Spleen (tissue), 11 donors: ENCODE data around the gene CD47. TPM values are rescaled to one million over a fixed set of nuclear protein-coding genes. Genes with fewer than 3 reads are reported as not detected.
A peak's percentile ranks its signal among the peaks of the same experiment; 100 is the strongest.

ENCODE experiments used
- DNase-seq: peaks from one replicate; pipeline ENCODE4 v3.0.0-alpha.2; 2020
- H3K27ac ChIP-seq, 8 donors: fragments of 200-600 bp; sonication (generic) in 7 of 8; 1 replicate in 4 of 8; 2 replicates in 4 of 8; pipeline versions ENCODE4 v1.5.0 to v1.8.0; 2016 to 2021; ENCODE audit warnings: inconsistent platforms in 4 of 8, mild to moderate bottlenecking in 4 of 8, moderate library complexity in 1 of 8
- H3K27me3 ChIP-seq, 7 donors: fragments of 200-600 bp; sonication (generic) in 6 of 7; replicated peaks in 1 of 7; 1 replicate in 4 of 7; 2 replicates in 3 of 7; pipeline versions ENCODE4 v1.5.0 to v1.8.0; 2016 to 2021; ENCODE audit warnings: inconsistent platforms in 3 of 7, mild to moderate bottlenecking in 1 of 7
- H3K36me3 ChIP-seq, 6 donors: fragments of 200-600 bp; sonication (generic) in 5 of 6; 1 replicate in 4 of 6; 2 replicates in 2 of 6; pipeline versions ENCODE4 v1.5.0 to v1.8.0; 2016 to 2021; ENCODE audit warnings: inconsistent platforms in 2 of 6
- H3K4me1 ChIP-seq, 6 donors: fragments of 200-600 bp; sonication (generic) in 5 of 6; 1 replicate in 3 of 6; 2 replicates in 3 of 6; pipeline versions ENCODE4 v1.5.0 to v1.8.0; 2016 to 2021; ENCODE audit warnings: inconsistent platforms in 3 of 6
- H3K4me3 ChIP-seq, 8 donors: fragments of 200-600 bp; sonication (generic) in 7 of 8; 1 replicate in 4 of 8; 2 replicates in 4 of 8; pipeline versions ENCODE4 v1.5.0 to v1.8.0; 2016 to 2021; ENCODE audit warnings: inconsistent platforms in 4 of 8, mild to moderate bottlenecking in 4 of 8, moderate library complexity in 2 of 8
- H3K9me3 ChIP-seq, 8 donors: fragments of 200-600 bp; sonication (generic) in 7 of 8; 1 replicate in 4 of 8; 2 replicates in 4 of 8; pipeline versions ENCODE4 v1.5.0 to v1.8.0; 2016 to 2021; ENCODE audit warnings: inconsistent platforms in 4 of 8
- CTCF ChIP-seq, 11 experiments: fragments of 200-600 bp in 7 of 11; fragments of 450-650 bp in 4 of 11; sonication (generic) in 4 of 11; IDR thresholded peaks in 8 of 11; conservative IDR thresholded peaks in 3 of 11; 1 replicate in 7 of 11; 2 replicates in 4 of 11; pipeline versions ENCODE4 v1.4.0 to v1.8.0; 2016 to 2021; ENCODE audit warnings: antibody characterized with exemption in 11 of 11, inconsistent platforms in 4 of 11, mild to moderate bottlenecking in 1 of 11
- POLR2A ChIP-seq, 3 donors: fragments of 450-650 bp; IDR thresholded peaks; one replicate each; pipeline ENCODE4 v1.5.1; 2017; ENCODE audit warnings: antibody characterized with exemption in 3 of 3, mild to moderate bottlenecking in 1 of 3
- POLR2AphosphoS5 ChIP-seq, 3 donors: sonication (generic); formaldehyde crosslinking; IDR thresholded peaks; one replicate each; pipeline ENCODE4 v1.5.1; 2017; ENCODE audit warnings: antibody characterized with exemption in 3 of 3
- WGBS, 5 donors: extraction: QIAGEN DNeasy Blood & Tissue Kit in 3 of 5; methylation state at CpG; one replicate each; pipeline versions ENCODE4 v1.1.5 to v1.1.7; 2013 to 2018; 5-methylcytosine and 5-hydroxymethylcytosine counted together
- intact Hi-C: fragments of 100-400 bp; cut with DNase I; formaldehyde crosslinking; loops from one replicate; pipeline ENCODE4 v1.15.0; 2023; ENCODE audit warnings: low total_unique reads
- polyA plus RNA-seq, 3 donors: library from polyadenylated mRNA; stranded (reverse); fragments of 200-250 nt; gene quantifications; one replicate each; pipeline ENCODE4 v1.2.1, GENCODE V29; 2013
- total RNA-seq, 7 donors: library from RNA; depleted of rRNA in 3 of 7; stranded (reverse); fragments of >200 nt in 3 of 7; fragmentation: NEBNext Ultra II Directional in 4 of 7; extraction: Animal tissue kit (Norgen Biotek cat#: 25700) in 4 of 7; gene quantifications; one replicate each; pipeline versions ENCODE4 v1.1.0 to v1.2.1, GENCODE V29; 2016 to 2021
- donor health status: healthy with polysubstance abuse.
- donor health status: DM: no; HTN: no; CAD: no; lungs with moderate emphysema.
- donor health status: DM: no; HTN: no; CAD: no.
- donor health status: Bipolar disorder and iron deficiency.
- donor health status: healthy.
- donor health status: DM: no; HTN: no; CAD: no.
- donor health status: DM: yes; HTN: yes; CAD: no.

Gene CD47
- total and polyA plus RNA-seq, 10 donors: 48.2 to 156 (median 125) TPM

GRCh38 chr3:108053067-108053466 is 37.8 kb downstream of the CD47 start:
- no peak for DNase-seq
- H3K27me3 ChIP-seq: no peaks in the 10 kb centered on the region
- H3K27ac ChIP-seq: no peak overlapping the region
- H3K36me3 ChIP-seq: peaks cover 2 to 100% (median 56%) of the 10 kb centered on the region in 6 donors
- WGBS, 5 donors: 69 to 93% (median 86%) methylated on average over 3 of the region's 3 CpGs
- H3K9me3 ChIP-seq: no peaks in the 10 kb centered on the region
- no peak overlapping the region for H3K4me3 ChIP-seq
- peaks cover 7 to 40% (median 10%) of the 10 kb centered on the region in 6 donors for H3K4me1 ChIP-seq
- intact Hi-C loops: no loop called here
- TF ChIP-seq POLR2A (IDR thresholded peaks at IDR 0.05) (no peak), POLR2AphosphoS5 (IDR thresholded peaks at IDR 0.05) (no peak), CTCF (IDR thresholded peaks at IDR 0.05 in 8 of 11, conservative IDR thresholded peaks at IDR 0.05 in 3 of 11) (no peak)

GRCh38 chr3:108051005-108051404 is 39.8 kb downstream of the CD47 start:
- Histone ChIP-seq H3K27me3 (no peaks in the 10 kb centered on the region), H3K4me1 (peaks cover 7 to 32% (median 10%) of the 10 kb centered on the region in 6 donors), H3K4me3 (no peak overlapping the region), H3K36me3 (peaks cover 0 to 100% (median 52%) of the 10 kb centered on the region in 6 donors), H3K27ac (no peak overlapping the region), H3K9me3 (no peaks in the 10 kb centered on the region)
- TF ChIP-seq POLR2AphosphoS5 (IDR thresholded peaks at IDR 0.05) (peak in 1 of 3 donors; percentile 6), CTCF (IDR thresholded peaks at IDR 0.05 in 8 of 11, conservative IDR thresholded peaks at IDR 0.05 in 3 of 11) (no peak), POLR2A (IDR thresholded peaks at IDR 0.05) (no peak)
- 87 to 98% (median 98%) methylated on average over 3 of the region's 3 CpGs for WGBS, 5 donors
- intact Hi-C loops: no loop called here
- DNase-seq: no peak

GRCh38 chr3:108047987-108048386 is 42.8 kb downstream of the CD47 start:
- intact Hi-C loops: no loop called here
- no peak overlapping the region for H3K27ac ChIP-seq
- WGBS, 5 donors: 68 to 91% (median 87%) methylated on average over 1 of the region's 1 CpG
- H3K27me3 ChIP-seq: no peaks in the 10 kb centered on the region
- no peak for TF ChIP-seq POLR2A (IDR thresholded peaks at IDR 0.05)
- no peak for TF ChIP-seq POLR2AphosphoS5 (IDR thresholded peaks at IDR 0.05)
- no peak for TF ChIP-seq CTCF (IDR thresholded peaks at IDR 0.05 in 8 of 11, conservative IDR thresholded peaks at IDR 0.05 in 3 of 11)
- no peak overlapping the region for H3K4me3 ChIP-seq
- peaks cover 0 to 98% (median 49%) of the 10 kb centered on the region in 6 donors for H3K36me3 ChIP-seq
- H3K9me3 ChIP-seq: no peaks in the 10 kb centered on the region
- DNase-seq: no peak
- peaks cover 0 to 2% (median 0%) of the 10 kb centered on the region in 6 donors for H3K4me1 ChIP-seq

GRCh38 chr3:108046247-108046646 is 44.6 kb downstream of the CD47 start:
- Histone ChIP-seq H3K9me3 (no peaks in the 10 kb centered on the region), H3K27me3 (no peaks in the 10 kb centered on the region), H3K36me3 (peaks cover 0 to 98% (median 46%) of the 10 kb centered on the region in 6 donors), H3K27ac (no peak overlapping the region), H3K4me3 (no peak overlapping the region), H3K4me1 (no peaks in the 10 kb centered on the region)
- WGBS, 5 donors: 83 to 100% (median 93%) methylated on average over 1 of the region's 1 CpG
- no peak for DNase-seq
- intact Hi-C loops: no loop called here
- no peak for TF ChIP-seq POLR2AphosphoS5 (IDR thresholded peaks at IDR 0.05)
- TF ChIP-seq POLR2A (IDR thresholded peaks at IDR 0.05): no peak
- TF ChIP-seq CTCF (IDR thresholded peaks at IDR 0.05 in 8 of 11, conservative IDR thresholded peaks at IDR 0.05 in 3 of 11): no peak
